ENCODE data around the gene NECTIN2. TPM values are rescaled to one million over a fixed set of nuclear protein-coding genes. Genes with fewer than 3 reads are reported as not detected.

Gene NECTIN2
- total RNA-seq, 4 donors from 2014 or later = 56.2 to 78.2 (median 67.5) TPM

- no peak for DNase-seq (ENCODE audit: low spot score in 2 of 2)
- no peaks in the 10 kb centered on the region for H3K27me3 ChIP-seq
- peaks cover 20% of the 10 kb centered on the region for H3K36me3 ChIP-seq
- 86% methylated on average over 22 of the region's 28 CpGs for WGBS
- no peak overlapping the region for H3K4me3 ChIP-seq
- no peak overlapping the region for H3K27ac ChIP-seq
- no peaks in the 10 kb centered on the region for H3K9me3 ChIP-seq
- peaks cover 37% of the 10 kb centered on the region for H3K4me1 ChIP-seq
- TF ChIP-seq POLR2AphosphoS5 (IDR thresholded peaks at IDR 0.05) (no peak), POLR2A (IDR thresholded peaks at IDR 0.05) (no peak), CTCF (IDR thresholded peaks at IDR 0.05) (no peak), EP300 (IDR thresholded peaks at IDR 0.05) (no peak)
Observed at GRCh38 chr19:44812142-44812718, 33.9 kb upstream of the NECTIN2 start.

GRCh38 chr19:44813070-44813840, 32.8 kb upstream of the NECTIN2 start:
- H3K27me3 ChIP-seq = no peaks in the 10 kb centered on the region
- no peaks in the 10 kb centered on the region for H3K9me3 ChIP-seq
- H3K36me3 ChIP-seq = peaks cover 20% of the 10 kb centered on the region
- H3K4me3 ChIP-seq = no peak overlapping the region
- whole genome bisulfite sequencing = 91% methylated on average over 20 of the region's 38 CpGs
- DNase-seq (ENCODE audit: low spot score in 2 of 2) = peak in 1 of 2 donors; percentile 61
- H3K27ac ChIP-seq = no peak overlapping the region
- no peak for TF ChIP-seq POLR2AphosphoS5 (IDR thresholded peaks at IDR 0.05)
- no peak for TF ChIP-seq POLR2A (IDR thresholded peaks at IDR 0.05)
- no peak for TF ChIP-seq EP300 (IDR thresholded peaks at IDR 0.05)
- no peak for TF ChIP-seq CTCF (IDR thresholded peaks at IDR 0.05)
- H3K4me1 ChIP-seq = peaks cover 27% of the 10 kb centered on the region

GRCh38 chr19:44813841-44814470, 32.1 kb upstream of the NECTIN2 start:
- Histone ChIP-seq H3K27me3 (no peaks in the 10 kb centered on the region), H3K4me1 (peaks cover 20% of the 10 kb centered on the region), H3K9me3 (no peaks in the 10 kb centered on the region), H3K4me3 (no peak overlapping the region), H3K36me3 (peaks cover 26% of the 10 kb centered on the region), H3K27ac (no peak overlapping the region)
- TF ChIP-seq CTCF (IDR thresholded peaks at IDR 0.05) (no peak), EP300 (IDR thresholded peaks at IDR 0.05) (no peak), POLR2A (IDR thresholded peaks at IDR 0.05) (no peak), POLR2AphosphoS5 (IDR thresholded peaks at IDR 0.05) (no peak)
- 85% methylated on average over 8 of the region's 16 CpGs for WGBS
- DNase-seq (ENCODE audit: low spot score in 2 of 2) = no peak

GRCh38 chr19:44814517-44814916, 31.6 kb upstream of the NECTIN2 start:
- no peak for DNase-seq (ENCODE audit: low spot score in 2 of 2)
- WGBS = 93% methylated on average over 17 of the region's 17 CpGs

More at GRCh38 chr19:44814517-44814916, 31.6 kb upstream of the NECTIN2 start:
- H3K4me3 ChIP-seq = no peak overlapping the region
- no peaks in the 10 kb centered on the region for H3K9me3 ChIP-seq
- peaks cover 31% of the 10 kb centered on the region for H3K36me3 ChIP-seq
- H3K27me3 ChIP-seq = no peaks in the 10 kb centered on the region
- TF ChIP-seq CTCF (IDR thresholded peaks at IDR 0.05) = no peak
- TF ChIP-seq POLR2A (IDR thresholded peaks at IDR 0.05) = no peak
- TF ChIP-seq POLR2AphosphoS5 (IDR thresholded peaks at IDR 0.05) = no peak
- TF ChIP-seq EP300 (IDR thresholded peaks at IDR 0.05) = no peak
- H3K27ac ChIP-seq = no peak overlapping the region
- peaks cover 14% of the 10 kb centered on the region for H3K4me1 ChIP-seq

Measured in suprapubic skin (tissue), 4 donors.